ENCODE results near the gene KRT10. TPM values are rescaled to one million over a fixed set of nuclear protein-coding genes. Genes with fewer than 3 reads are reported as not detected.

The KRT10 gene
- total and polyA plus RNA-seq, 2 experiments from 2014 or later, result 9.6 to 123 TPM

GRCh38 chr17:40866838-40867237 lies 44.4 kb upstream of the KRT10 start, which contains the start of gene KRT12:
KRT12 (minus strand) TSS chr17:40867223; CDS start chr17:40867186, 37 bp downstream.
- Histone ChIP-seq H2AFZ (no peak within 1 kb of the TSS), H3K27me3 (ENCODE audit: insufficient read depth) (no peaks in the 10 kb centered on the region), H3K4me3 (no peak within 1 kb of the TSS), H4K20me1 (replicated peaks; ENCODE audit: insufficient read depth) (no peaks in the 10 kb centered on the region), H3K27ac (ENCODE audit: low read depth) (no peak within 1 kb of the TSS), H3K36me3 (ENCODE audit: insufficient read depth) (no peaks in the 10 kb centered on the region), H3F3A (replicated peaks; ENCODE audit: low read depth) (no peaks in the 10 kb centered on the region), H3K4me2 (no peak within 1 kb of the TSS), H3K4me1 (ENCODE audit: insufficient read depth) (no peaks in the 10 kb centered on the region), H3K79me2 (replicated peaks; ENCODE audit: insufficient read depth) (no peaks in the 10 kb centered on the region), H3K9me2 (ENCODE audit: insufficient read depth) (no peaks in the 10 kb centered on the region)
- peaks cover 7% of the 10 kb centered on the region; the same call in 2 of the 3 replicates for H3K4me1 Mint-ChIP-seq
- H3K27me3 Mint-ChIP-seq (ENCODE audit: insufficient read depth, low read depth, poor library complexity), result peaks cover 8% of the 10 kb centered on the region
- peak within 1 kb of the TSS; percentile 38; the same call in 1 of the 2 replicates for H3K27ac Mint-ChIP-seq
- no peaks in the 10 kb centered on the region for H3K9me3 Mint-ChIP-seq
- TF ChIP-seq JUNB (IDR thresholded peaks at IDR 0.05; ENCODE audit: unreplicated experiment) (no peak), NANOG (IDR thresholded peaks at IDR 0.05; ENCODE audit: borderline replicate concordance) (no peak), POLR2AphosphoS5 (IDR thresholded peaks at IDR 0.05; ENCODE audit: low read depth) (no peak), CTCF (conservative IDR thresholded peaks at IDR 0.05; ENCODE audit: low read depth in 2 of 2) (no peak), REST (IDR thresholded peaks at IDR 0.05; ENCODE audit: unreplicated experiment) (no peak), CREB1 (CRISPR knock-in tag; IDR thresholded peaks at IDR 0.05; ENCODE audit: low read depth) (no peak), ETS1 (IDR thresholded peaks at IDR 0.05) (no peak), EZH2 (IDR thresholded peaks at IDR 0.05; ENCODE audit: low read depth, unreplicated experiment) (no peak), ZNF114 (CRISPR knock-in tag; IDR thresholded peaks at IDR 0.05) (no peak), EZH2phosphoT487 (IDR thresholded peaks at IDR 0.05; ENCODE audit: unreplicated experiment) (no peak), ZNF331 (CRISPR knock-in tag; IDR thresholded peaks at IDR 0.05; ENCODE audit: low read depth) (no peak), ZNF462 (CRISPR knock-in tag; IDR thresholded peaks at IDR 0.05) (no peak), STAT1 (IDR thresholded peaks at IDR 0.05; ENCODE audit: unreplicated experiment) (no peak)
- DNase-seq (ENCODE audit: low spot score) (no peak), ATAC-seq (no peak)
- H3K36me3 Mint-ChIP-seq (ENCODE audit: low read depth), result no peaks in the 10 kb centered on the region
- no peak within 1 kb of the TSS for H3K4me3 Mint-ChIP-seq
